Erythroblast (primary cell): ENCODE results near the gene CALHM2.

ENCODE experiments used
- GATA1 ChIP-seq: IDR thresholded peaks from 2 replicates; pipeline ENCODE4 v1.6.1; 2011; ENCODE audit warnings: low read depth, mild to moderate bottlenecking, control low read depth, low read length, moderate library complexity
- POLR2A ChIP-seq: IDR thresholded peaks from 2 replicates; pipeline ENCODE4 v1.6.1; 2011; ENCODE audit warnings: mild to moderate bottlenecking, low read length

DNA sequence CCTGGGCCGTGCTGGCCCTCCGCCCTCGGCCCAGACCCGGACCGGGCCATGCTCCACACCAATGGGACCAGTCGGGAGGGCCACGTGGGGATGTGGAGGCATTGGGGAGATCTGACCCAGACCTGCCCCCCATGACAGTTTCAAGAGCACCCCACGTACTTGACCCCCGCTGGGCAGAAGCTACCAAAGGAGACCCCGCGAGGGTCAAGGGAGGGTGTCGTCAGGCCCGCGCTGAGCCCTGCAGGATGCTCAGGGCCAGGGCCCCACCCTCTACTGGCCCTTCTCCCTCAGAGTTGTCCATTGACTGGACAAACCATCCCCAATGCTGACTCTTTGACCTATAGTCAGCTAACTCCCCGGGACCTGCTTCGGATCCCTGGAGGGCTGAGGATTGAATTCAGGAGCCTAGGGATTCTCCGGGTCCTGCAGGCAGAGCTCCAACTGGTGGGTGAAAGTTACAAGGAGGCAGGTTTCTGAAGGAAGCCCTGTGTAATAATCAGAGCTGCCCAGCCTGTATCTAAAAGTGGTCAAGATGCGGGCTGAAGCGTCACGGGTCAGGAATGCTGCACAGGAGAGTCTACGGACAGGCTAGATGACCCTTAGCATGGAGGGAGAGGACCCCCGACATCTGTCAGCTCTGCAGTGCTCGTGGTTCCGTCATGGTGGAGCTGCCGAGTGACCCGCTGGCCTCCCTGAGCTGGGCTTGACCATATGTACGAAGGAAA lies 498 bp upstream of the CALHM2 start:
- TF ChIP-seq POLR2A (no peak), GATA1 (no peak)
